Measurements from ENCODE around the gene ZNRF4. TPM values are rescaled to one million over a fixed set of nuclear protein-coding genes. Genes with fewer than 3 reads are reported as not detected.
A peak's percentile ranks its signal among the peaks of the same experiment; 100 is the strongest.

Gene ZNRF4
- total and polyA plus RNA-seq, 9 of the 15 experiments (the other 6 are each of a cell fraction or from before 2014, with no cell fraction given): not detected

- TF ChIP-seq HMG20A (CRISPR knock-in tag; conservative IDR thresholded peaks at IDR 0.05) (no peak), TEAD2 (tag; IDR thresholded peaks at IDR 0.05) (no peak), USF2 (CRISPR knock-in tag; IDR thresholded peaks at IDR 0.05) (no peak)
These were observed 4.1 kb downstream of the ZNRF4 start (continued) for GRCh38 chr19:5459360-5459759.

- CTCF ChIA-PET (ENCODE audit: low intra/inter-chr PET ratio): no interaction called here
- BruUV-seq (replicated peaks): no TSS peak
- Histone ChIP-seq H3K27ac (ENCODE audit: extremely low read depth, low read depth, low read length) (no peak overlapping the region), H3K27me3 (ENCODE audit: control insufficient read depth in 2 of 2, insufficient read depth in 2 of 2, low read length in 2 of 2) (peaks cover 11 to 44% of the 10 kb centered on the region in 2 experiments), H3K4me2 (ENCODE audit: insufficient read depth, low read length) (no peak overlapping the region), H3K4me1 (replicated peaks in 1 of 2; ENCODE audit: control insufficient read depth in 2 of 2, insufficient read depth in 2 of 2, low read length in 2 of 2) (peaks cover 0 to 8% of the 10 kb centered on the region in 2 experiments; a peak in 2 of 5 replicates), H4K20me1 (replicated peaks; ENCODE audit: control insufficient read depth, insufficient read depth, low read length) (no peaks in the 10 kb centered on the region), H3K4me3 (no peak overlapping the region), H3K9me3 (replicated peaks; ENCODE audit: control insufficient read depth, insufficient read depth, low read depth, low read length) (no peaks in the 10 kb centered on the region), H3K79me2 (ENCODE audit: control insufficient read depth, insufficient read depth, low read length) (no peaks in the 10 kb centered on the region), H3K9ac (ENCODE audit: insufficient read depth in 1 of 2, low read depth in 2 of 2, low read length in 2 of 2) (no peak overlapping the region), H3K36me3 (ENCODE audit: control insufficient read depth, insufficient read depth, low read length) (no peaks in the 10 kb centered on the region), H3K9me1 (ENCODE audit: control insufficient read depth, insufficient read depth, low read length) (no peaks in the 10 kb centered on the region), H2AFZ (ENCODE audit: low read depth, low read length) (no peak overlapping the region)
- POLR2A ChIA-PET: interaction anchor here (0.6 kb wide), 1 partner anchor 53 kb away, joined by 3 read pairs; no protein-coding TSS in a partner anchor
- peak; percentile 88 for ATAC-seq
- DNase-seq (ENCODE audit: extremely low read depth in 1 of 4, low spot score in 3 of 4): peak; percentile 37 to 65 (median 55)
- FAIRE-seq: peak; percentile 78
- in situ Hi-C loops (cut with MboI): no loop called here
- intact Hi-C loops (cut with micrococcal nuclease): no loop called here
- 3% methylated on average over 3 of the region's 3 CpGs for WGBS (ENCODE audit: insufficient coverage, low coverage, missing lambda C conversion rate)
- no peak for TF ChIP-seq MBD2 (IDR thresholded peaks at IDR 0.05; ENCODE audit: borderline replicate concordance, low read depth)
- TF ChIP-seq ERF (CRISPR knock-in tag; IDR thresholded peaks at IDR 0.05): no peak
- TF ChIP-seq ZMIZ1 (IDR thresholded peaks at IDR 0.05; ENCODE audit: low read depth in 2 of 2, low read length in 2 of 2): no peak
- no peak for TF ChIP-seq ZBTB12 (CRISPR knock-in tag; IDR thresholded peaks at IDR 0.05)
- TF ChIP-seq TFE3 (CRISPR knock-in tag; IDR thresholded peaks at IDR 0.05): peak; percentile 69
- TF ChIP-seq TOE1 (IDR thresholded peaks at IDR 0.05; ENCODE audit: borderline replicate concordance): peak; percentile 86; the same call in 1 of the 2 replicates
- no peak for TF ChIP-seq TOE1 (CRISPR knock-in tag; IDR thresholded peaks at IDR 0.05; ENCODE audit: borderline replicate concordance, low read depth)
- no peak for TF ChIP-seq CHD4 (IDR thresholded peaks at IDR 0.05; ENCODE audit: insufficient read depth, insufficient replicate concordance, low read depth, low read length, poor library complexity, severe bottlenecking)
These were observed 5.5 kb downstream of the ZNRF4 start for GRCh38 chr19:5460748-5461147.
